HG03280 (cell line): ENCODE results near the gene OPCML.

Experiments used
- ATAC-seq: cut with Tn5 transposase; IDR thresholded peaks from one replicate; pipeline ENCODE4 v1.9.1; 2021; ENCODE audit warnings: mild to moderate bottlenecking, moderate library complexity; ENCODE audit not compliant: unreplicated experiment

OPCML gene

GRCh38 chr11:132777067-132777975, 755.0 kb downstream of the OPCML start:
- ATAC-seq = no peak

DNA sequence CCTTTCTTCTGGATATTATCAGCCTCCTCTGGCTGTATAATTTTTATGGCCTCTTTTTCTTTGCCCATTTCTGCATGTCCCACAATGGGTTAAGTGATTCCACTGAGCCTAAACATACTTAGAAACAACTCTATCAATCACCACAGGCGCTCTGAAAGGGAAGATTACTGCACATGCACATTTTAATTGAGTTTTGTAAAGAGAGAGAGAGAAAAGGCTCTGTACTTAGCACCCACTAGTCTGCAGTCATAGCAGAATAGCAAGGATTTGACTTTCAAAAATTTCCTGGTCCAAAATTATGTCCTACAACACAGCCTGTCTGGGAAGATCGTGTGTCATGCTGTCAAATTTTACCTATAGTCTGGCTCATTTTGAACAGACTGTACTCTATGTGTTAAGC, 758.5 kb downstream of the OPCML start:
- no peak for ATAC-seq

DNA sequence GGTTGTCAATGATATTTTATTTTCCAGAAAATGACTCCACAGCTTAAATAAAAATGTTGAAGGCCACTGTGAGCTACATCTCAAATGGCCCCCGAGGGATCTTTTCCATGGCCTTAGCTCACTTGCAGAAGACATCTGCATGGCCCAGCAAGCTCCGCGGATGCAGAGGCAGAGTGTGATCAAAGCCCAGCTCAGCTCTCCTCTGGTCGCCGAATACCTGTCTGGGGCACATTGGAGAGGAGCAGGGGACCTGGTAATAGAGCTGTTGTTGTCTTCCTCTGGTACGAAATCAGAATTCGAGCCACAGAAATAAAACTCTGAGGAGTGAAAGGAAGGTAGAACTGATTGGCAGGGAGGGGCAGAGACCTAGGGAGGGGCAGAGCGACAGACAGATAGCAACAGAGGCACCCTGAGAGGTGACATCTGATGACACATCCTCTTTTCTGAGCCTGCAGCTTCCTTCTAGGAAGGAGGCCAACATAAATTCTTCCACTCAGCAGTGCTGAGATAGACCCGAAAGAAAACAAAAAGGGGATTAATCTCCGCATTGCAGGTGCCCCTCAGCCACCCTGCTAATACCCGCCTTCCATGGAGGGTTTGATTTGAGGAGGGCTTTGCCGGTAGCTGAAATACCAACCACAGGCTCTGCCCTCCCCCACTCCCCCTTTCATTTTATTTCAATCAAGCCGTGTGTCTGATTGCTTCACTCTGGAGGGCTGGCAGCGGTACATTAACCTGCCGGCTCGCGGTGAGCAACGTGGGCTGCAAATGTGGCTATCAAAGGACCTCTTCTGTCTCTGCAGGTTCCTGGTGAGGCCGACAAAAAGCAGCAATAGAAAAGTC, 759.4 kb downstream of the OPCML start:
- ATAC-seq = no peak

DNA sequence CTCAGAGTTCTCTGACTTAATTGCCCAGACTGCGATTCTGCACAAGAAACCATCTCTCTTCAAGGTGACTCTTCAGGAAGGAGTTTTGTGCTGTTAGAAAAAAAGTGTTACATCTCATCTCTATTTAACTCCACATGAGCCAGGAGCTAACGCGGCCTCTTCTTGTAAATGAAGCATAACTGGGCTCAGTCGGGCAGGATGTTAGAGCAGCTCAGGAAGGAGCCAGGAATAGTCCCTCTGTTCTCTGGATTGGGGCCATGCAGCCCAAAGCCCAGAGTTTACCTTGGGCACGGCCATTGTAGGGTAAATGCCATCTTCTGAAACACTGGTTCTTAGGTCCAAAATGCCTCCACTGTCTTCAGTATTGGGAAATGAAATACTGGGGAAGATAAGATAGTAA, 760.6 kb downstream of the OPCML start:
- ATAC-seq = no peak

- ATAC-seq = no peak
Observed at GRCh38 chr11:132770829-132771530, 761.3 kb downstream of the OPCML start.

DNA sequence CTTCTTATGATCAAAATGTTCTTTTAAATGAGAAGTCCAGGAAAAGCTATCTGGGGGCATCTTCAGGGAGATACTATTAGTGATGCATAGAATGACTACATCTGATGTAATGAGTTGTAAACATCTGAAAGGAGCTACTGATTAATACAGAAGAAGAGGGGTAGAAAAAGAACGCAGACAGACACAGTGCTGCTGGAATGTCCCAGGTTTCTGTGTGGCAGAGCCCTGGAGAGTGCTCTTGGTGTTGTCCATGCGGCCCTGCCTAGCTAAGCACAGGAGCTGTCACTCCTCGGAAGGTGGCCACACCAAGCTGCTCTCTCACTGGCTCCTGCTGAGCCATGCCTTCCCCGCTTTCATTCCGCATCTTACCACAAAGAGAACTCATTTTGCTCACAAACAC, 768.8 kb downstream of the OPCML start:
- no peak for ATAC-seq

- no peak for ATAC-seq
Observed at GRCh38 chr11:132755934-132756333, 776.4 kb downstream of the OPCML start.

GRCh38 chr11:132751516-132752250, 780.6 kb downstream of the OPCML start:
- ATAC-seq = no peak

GRCh38 chr11:132746305-132746704, 786.0 kb downstream of the OPCML start:
- ATAC-seq = no peak

- no peak for ATAC-seq
Observed at GRCh38 chr11:132745306-132745705, 787.0 kb downstream of the OPCML start.

- no peak for ATAC-seq
Observed at GRCh38 chr11:132744771-132745170, 787.5 kb downstream of the OPCML start.

DNA sequence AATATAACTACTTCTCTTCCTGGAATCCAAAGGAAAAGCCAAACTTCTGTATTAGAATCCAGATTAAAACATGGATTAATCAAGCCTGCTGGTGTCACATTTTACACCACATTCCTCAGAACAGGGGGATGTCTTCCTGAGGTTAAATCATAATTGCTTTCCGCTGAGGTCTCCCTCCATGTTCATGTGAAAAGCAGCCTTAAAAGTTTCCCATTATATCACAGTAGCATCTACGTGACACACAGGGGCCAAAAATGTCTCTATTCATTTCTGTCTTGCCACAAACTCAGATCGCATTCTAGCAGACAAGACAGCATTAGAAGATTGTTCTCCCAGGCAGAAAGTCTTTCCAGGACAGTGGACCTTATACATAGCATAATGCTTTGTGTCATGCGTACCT, 788.7 kb downstream of the OPCML start:
- no peak for ATAC-seq

DNA sequence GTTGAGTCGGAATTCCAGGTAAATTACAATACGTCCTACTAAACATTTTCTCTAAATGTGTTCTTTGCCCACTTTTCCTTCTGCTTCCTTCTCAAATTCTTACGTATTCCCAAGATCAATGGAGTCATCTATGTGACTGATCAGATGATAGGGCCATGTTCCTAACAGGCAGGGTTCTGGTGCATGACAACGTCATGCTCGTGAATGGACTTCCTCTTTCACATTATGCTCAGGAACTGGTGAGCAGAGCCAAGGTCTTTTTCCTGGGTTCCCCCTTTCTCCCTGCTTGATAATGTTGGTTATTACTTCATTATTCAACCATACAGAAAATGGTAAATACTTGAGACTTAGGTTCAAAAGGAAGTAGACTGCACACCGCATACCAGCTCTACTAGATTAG, 789.4 kb downstream of the OPCML start:
- ATAC-seq = no peak

DNA sequence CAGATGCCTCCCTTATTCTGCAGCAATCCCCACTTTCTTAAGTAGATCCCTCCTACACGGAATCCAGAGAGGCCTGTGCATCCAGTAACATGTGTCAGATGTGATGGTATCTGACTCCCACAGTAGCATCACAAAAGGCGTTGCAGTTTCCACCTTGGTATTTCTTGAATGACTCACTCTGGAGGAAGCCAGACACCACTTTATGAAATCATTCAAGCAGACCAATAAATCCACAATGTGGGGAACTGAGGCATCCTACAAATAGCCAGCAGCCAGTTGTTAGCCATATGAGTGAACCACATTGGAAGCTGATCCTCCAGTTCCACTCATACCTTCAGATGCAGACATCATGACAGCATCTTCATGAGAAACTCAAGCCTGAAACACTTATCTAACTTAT, 798.1 kb downstream of the OPCML start:
- ATAC-seq = no peak

DNA sequence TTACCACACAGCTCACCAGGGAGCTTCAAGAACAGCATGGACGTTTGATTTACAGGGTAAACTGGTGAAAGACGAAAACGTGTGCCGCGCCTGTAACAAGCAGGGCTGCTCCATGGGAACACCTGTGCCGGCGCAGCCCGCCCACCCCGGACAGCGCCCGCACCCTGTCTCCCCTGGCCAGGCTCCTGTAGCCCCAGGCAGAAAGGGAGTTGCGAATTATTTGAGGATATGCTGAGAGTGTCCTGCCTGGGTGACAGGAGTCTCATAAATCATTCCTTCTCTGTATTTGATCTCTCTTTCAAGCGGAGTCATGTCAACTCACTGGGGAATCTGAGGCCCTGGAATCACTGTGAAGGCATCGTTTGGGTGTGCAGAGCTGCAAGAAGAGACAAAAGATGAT, 804.3 kb downstream of the OPCML start:
- no peak for ATAC-seq

- no peak for ATAC-seq
Observed at GRCh38 chr11:132721526-132721925, 810.8 kb downstream of the OPCML start.

DNA sequence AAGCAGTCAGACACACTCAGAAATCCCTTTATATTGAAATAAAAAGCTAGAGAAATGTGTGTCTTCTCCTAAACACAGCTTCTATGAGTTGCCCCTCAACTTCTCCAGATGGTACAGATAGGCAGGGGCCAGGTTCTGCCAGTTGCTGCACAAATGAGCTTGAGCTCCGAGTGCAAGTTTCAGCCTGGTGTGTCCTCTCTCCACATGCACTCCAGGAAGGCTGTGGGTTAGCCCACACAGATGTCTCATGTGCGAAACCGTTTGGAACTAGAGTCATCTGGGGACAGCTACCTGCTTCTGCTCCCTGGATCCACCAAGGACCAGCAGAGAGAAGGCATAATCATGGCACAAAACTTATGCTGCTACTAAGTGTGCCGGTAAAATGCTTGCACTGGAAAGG, 812.6 kb downstream of the OPCML start:
- ATAC-seq = no peak

DNA sequence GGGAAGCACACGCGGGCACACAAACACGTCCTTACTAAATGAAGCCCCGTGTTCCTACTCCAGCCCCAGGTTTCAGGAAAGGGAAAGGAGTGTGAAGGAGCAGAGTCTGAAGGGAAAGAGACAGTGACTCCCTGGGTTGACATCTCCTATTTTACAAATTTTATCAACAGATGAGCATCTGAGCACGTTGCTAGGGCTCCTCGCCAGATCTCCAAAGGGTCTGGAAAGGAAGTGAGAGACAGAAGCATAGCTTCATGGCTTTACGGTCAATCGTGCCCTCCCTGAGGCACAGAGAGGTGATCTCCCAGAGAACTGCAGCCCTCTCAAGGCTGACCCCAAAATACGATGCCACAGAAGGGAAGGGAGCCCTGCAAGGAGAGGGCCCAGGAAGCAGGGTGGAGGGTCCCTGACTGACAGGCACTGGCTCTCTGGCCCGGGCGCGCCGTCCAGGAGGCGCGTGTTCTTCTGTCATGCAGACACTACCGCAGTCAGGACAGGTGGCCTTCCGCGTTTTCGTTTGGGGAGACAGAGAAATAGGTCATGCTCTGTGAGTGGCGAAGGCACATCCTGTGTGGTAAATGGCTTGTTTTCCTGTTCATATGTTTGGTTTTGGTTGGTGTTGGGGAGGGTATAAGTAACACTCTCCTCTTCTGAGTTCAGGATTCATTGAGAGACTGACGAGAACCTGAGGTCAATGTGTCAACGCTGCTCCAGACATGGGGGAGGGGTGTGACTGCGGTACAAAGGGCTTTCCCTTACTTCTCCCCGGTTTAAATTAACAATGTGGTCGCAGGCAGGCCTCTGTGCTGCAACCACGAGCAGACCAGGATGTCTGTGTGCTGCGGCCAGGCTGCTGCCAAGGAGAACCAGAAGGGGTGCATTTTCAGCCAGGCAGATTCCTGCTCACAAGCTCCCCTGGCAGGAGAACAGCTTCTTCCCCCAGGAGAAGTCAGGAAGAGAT, 813.3 kb downstream of the OPCML start:
- peak; percentile 73 for ATAC-seq

DNA sequence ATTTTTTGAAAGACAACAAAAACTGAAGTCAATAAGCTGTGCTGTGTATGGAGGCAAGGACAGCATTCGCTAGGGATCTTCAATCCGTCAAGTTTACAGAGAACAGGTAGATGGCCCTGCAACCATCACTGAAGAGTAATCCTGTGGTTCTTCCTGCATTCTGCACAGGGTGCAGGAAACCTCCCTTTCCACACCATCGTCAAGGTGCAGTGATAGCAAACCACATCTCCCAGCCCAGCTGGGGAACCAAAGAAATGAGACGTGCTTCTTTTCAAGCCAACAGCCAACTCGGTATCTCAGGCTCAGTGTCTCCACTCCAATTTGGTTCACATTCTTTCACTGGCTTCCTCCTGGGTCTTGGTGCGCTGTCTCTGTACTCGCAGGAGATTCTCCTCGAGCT, 814.5 kb downstream of the OPCML start:
- no peak for ATAC-seq

DNA sequence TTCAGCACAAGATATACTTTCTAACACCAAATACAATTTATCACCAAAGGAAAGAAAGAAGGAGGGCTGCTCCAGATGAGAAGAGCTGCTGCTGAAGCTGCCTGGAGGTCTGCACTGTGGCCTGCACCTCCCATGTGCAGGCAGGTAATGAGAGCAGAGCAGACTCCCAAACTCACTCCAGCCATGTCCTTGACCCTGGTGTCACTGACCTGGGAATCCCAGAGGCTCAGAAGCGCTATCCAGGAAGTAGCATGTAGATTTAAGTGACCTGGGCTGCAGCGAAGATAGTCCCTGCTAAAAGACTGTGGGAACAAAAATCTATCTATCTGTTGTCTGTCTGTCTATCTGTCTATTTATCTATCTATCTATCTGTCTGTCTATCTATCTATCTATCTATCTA, 816.3 kb downstream of the OPCML start:
- ATAC-seq = no peak
